NB4 (cell line): Measurements from ENCODE around the gene OSBPL9.

ENCODE experiments used
- CTCF ChIP-seq: IDR thresholded peaks from one replicate; pipeline ENCODE4 v1.5.1; 2012; ENCODE audit warnings: low read depth, low read length
- POLR2A ChIP-seq: IDR thresholded peaks from 2 replicates; pipeline ENCODE4 v1.6.1; 2011; ENCODE audit warnings: mild to moderate bottlenecking; ENCODE audit not compliant: insufficient read length; ENCODE audit errors: extremely low read depth

- TF ChIP-seq CTCF (no peak), POLR2A (no peak)
These were observed 127.8 kb downstream of the OSBPL9 start for GRCh38 chr1:51744506-51745303.
